T-helper 2 cell (primary cell): Measurements from ENCODE around the gene SLC4A2.

Experiments used
- DNase-seq, 5 experiments: peaks; one replicate each; pipeline versions ENCODE4 v3.0.0 to v3.0.0-alpha.2; 2012 to 2022

SLC4A2 gene

GRCh38 chr7:151116603-151117440, 57.4 kb downstream of the SLC4A2 start:
- no peak for DNase-seq

GRCh38 chr7:151117565-151117964, 58.2 kb downstream of the SLC4A2 start:
- DNase-seq: peak in 4 of 5 experiments; percentile 10 to 86 (median 40)

- DNase-seq: no peak
These were observed 59.0 kb downstream of the SLC4A2 start for GRCh38 chr7:151118108-151119054.

GRCh38 chr7:151119055-151119415, 59.6 kb downstream of the SLC4A2 start:
- no peak for DNase-seq

- no peak for DNase-seq
These were observed 60.5 kb downstream of the SLC4A2 start for GRCh38 chr7:151119902-151120301.

- DNase-seq: no peak
These were observed 61.5 kb downstream of the SLC4A2 start for GRCh38 chr7:151120896-151121295.

- DNase-seq: no peak
These were observed 62.2 kb downstream of the SLC4A2 start for GRCh38 chr7:151121380-151122170.

- DNase-seq: no peak
These were observed 62.9 kb downstream of the SLC4A2 start for GRCh38 chr7:151122276-151122675.

GRCh38 chr7:151122796-151123157, 63.4 kb downstream of the SLC4A2 start:
- no peak for DNase-seq

- DNase-seq: no peak
These were observed 63.9 kb downstream of the SLC4A2 start for GRCh38 chr7:151123158-151123821.

- peak; percentile 62 to 76 (median 66) for DNase-seq
These were observed 64.6 kb downstream of the SLC4A2 start for GRCh38 chr7:151123822-151124464.

GRCh38 chr7:151124481-151124880, 65.1 kb downstream of the SLC4A2 start:
- DNase-seq: no peak

- no peak for DNase-seq
These were observed 65.6 kb downstream of the SLC4A2 start for GRCh38 chr7:151124899-151125399.

GRCh38 chr7:151125470-151125845, 66.1 kb downstream of the SLC4A2 start:
- DNase-seq: no peak

- no peak for DNase-seq
These were observed 66.6 kb downstream of the SLC4A2 start for GRCh38 chr7:151125846-151126481.
